Stomach smooth muscle (tissue), 2 donors: Measurements from ENCODE around the gene RHEX.

Source experiments
- H3K27ac ChIP-seq: one replicate; pipeline ENCODE4 v1.7.0; 2013; ENCODE audit warnings: mild to moderate bottlenecking, low read length, inconsistent platforms
- H3K27me3 ChIP-seq, 2 donors: one replicate each; pipeline ENCODE4 v1.7.0; 2013; ENCODE audit warnings: low read length in 2 of 2; ENCODE audit not compliant: insufficient read depth in 2 of 2, control insufficient read depth in 1 of 2
- H3K36me3 ChIP-seq, 2 donors: one replicate each; pipeline ENCODE4 v1.7.0; 2013; ENCODE audit warnings: low read length in 2 of 2; ENCODE audit not compliant: control insufficient read depth in 2 of 2, insufficient read depth in 2 of 2
- H3K4me1 ChIP-seq: one replicate; pipeline ENCODE4 v1.7.0; 2013; ENCODE audit warnings: low read length; ENCODE audit not compliant: control insufficient read depth, insufficient read depth
- H3K4me3 ChIP-seq, 2 donors: one replicate each; pipeline ENCODE4 v1.7.0; 2013; ENCODE audit warnings: low read length in 2 of 2
- H3K9ac ChIP-seq, 2 donors: one replicate each; pipeline ENCODE4 v1.7.0; 2013; ENCODE audit warnings: low read length in 2 of 2, mild to moderate bottlenecking in 1 of 2
- H3K9me3 ChIP-seq, 2 donors: one replicate each; pipeline ENCODE4 v1.7.0; 2013; ENCODE audit warnings: low read length in 2 of 2; ENCODE audit not compliant: control insufficient read depth in 2 of 2
- donor health status: healthy.
- donor health status: Pancreatic carcinoma.

RHEX gene

DNA sequence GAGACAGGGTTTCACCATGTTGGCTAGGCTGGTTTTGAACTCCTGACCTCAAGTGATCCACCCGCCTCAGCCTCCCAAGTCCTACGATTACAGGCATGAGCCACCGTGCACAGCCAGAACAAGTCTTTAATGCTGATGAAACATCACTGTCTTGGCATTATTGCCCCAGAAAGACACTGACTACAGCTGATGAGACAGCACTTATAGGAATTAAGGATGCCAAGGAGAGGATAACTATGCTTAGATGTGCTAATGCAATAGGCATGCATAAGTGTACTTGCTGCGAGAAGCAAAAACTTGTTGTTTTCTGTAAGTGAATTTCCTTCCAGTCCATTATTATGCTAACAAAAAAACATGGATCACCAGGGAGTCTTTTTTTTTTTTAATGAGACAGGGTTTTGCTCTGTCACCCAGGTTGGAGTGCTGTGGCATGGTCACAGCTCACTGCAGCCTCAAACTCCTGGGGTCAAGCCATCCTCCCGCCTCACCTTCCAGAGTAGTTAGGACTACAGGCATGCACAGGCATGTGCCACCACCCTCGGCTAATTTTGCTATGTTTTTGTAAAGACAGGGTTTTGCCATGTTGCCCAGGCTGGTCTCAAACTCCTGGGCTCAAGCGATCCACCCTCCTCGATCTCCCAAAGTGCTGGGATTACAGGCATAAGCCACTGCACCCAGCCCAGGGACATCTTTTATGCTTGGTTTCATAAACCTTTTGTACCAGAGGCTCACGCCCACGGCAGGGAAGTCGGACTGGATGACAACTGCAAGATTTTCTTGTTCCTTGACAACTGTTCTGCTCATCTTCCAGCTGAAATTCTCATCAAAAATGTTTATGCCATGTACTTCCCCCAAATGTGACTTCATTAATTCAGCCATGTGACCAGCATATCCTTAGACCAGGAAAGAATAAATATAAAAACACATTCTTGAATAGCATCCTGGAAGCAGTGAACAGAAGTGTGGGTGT lies 23.1 kb downstream of the RHEX start:
- no peaks in the 10 kb centered on the region for H3K36me3 ChIP-seq

DNA sequence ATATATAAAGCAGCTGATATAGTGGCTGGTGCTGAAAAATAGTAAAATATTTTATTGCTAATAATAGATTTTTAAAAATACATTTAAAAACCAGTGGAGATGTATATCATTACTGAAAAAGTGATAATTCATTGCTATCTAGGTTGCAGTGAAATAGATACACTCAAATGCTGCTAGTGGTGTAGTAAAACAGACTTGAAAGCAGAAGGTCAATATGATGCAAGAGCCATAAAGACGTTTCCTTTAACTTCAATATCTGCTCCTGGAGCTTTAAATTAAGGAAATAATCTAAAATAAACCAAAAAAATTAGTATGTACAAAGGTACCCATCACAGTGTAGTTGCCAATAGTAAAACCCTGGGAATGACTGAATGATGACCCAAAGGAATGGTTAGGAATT lies 26.2 kb downstream of the RHEX start:
- Histone ChIP-seq H3K4me3 (no peak overlapping the region), H3K27ac (no peak overlapping the region), H3K36me3 (no peaks in the 10 kb centered on the region), H3K9ac (no peak overlapping the region), H3K9me3 (no peaks in the 10 kb centered on the region), H3K27me3 (peaks cover 0 to 2% of the 10 kb centered on the region in 2 donors), H3K4me1 (no peaks in the 10 kb centered on the region)

More for the DNA sequence above, 23.1 kb downstream of the RHEX start:
- Histone ChIP-seq H3K9ac (no peak overlapping the region), H3K4me1 (no peaks in the 10 kb centered on the region), H3K27me3 (no peaks in the 10 kb centered on the region), H3K4me3 (no peak overlapping the region), H3K9me3 (no peaks in the 10 kb centered on the region), H3K27ac (no peak overlapping the region)

DNA sequence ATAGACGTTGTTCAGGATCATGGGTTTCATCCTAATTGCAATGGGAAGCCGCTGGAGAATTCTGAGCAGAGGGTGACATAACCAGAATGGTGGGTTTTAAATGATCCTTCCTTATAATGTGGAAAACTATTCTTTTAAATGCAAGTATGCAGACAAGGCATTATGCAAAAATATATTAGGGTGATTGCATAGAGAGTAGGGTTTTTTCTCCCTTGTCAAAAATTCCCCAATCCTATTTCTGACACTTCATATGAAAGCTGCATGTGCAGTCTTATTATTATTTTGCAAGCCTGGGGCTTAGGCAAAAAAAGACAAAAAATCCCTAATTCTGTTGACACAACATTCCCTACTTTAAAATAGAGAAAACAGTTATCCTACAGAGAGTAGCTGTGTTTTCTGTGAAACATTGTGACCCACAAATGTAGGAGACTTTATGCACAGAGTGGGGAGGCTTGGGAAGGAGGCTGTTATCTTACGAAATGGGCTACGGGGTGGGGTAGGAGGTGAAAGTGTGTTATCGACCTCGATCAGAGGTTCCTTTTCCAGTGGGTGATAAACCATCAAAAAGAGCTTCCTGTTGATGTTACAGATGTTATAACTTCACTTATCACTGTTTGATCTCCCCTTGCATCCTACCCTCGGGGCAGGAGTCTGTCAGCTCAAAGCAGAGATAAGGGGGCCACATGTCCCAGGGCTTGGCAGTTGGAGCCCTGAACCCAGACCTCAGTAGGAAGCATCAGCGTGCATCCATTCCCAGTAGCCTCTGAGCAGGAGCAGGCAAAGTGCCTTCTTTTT lies 27.2 kb downstream of the RHEX start:
- no peak overlapping the region for H3K9ac ChIP-seq
- H3K4me1 ChIP-seq = no peaks in the 10 kb centered on the region
- no peak overlapping the region for H3K4me3 ChIP-seq
- H3K36me3 ChIP-seq = no peaks in the 10 kb centered on the region
- H3K27me3 ChIP-seq = peaks cover 0 to 2% of the 10 kb centered on the region in 2 donors
- H3K27ac ChIP-seq = no peak overlapping the region
- no peaks in the 10 kb centered on the region for H3K9me3 ChIP-seq

DNA sequence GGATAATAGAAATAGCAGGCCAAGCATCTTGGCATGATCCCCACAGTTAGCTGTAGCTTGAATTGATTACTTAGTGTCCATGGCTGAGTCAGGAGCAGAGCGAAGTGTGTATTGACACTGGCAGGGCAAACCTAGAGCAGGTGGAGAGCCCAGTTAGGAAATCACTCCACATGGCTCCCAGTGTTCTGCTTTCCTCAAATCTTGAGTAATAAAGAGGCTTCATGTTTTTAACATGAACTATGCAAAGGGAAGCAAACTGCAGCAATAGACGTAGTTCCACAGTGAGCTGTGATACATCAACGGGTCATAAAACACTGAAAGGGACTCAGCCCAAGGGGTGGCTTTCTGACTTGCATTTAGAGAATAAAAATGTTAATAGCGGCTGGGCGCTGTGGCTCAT lies 28.9 kb downstream of the RHEX start:
- no peaks in the 10 kb centered on the region for H3K36me3 ChIP-seq
- H3K4me3 ChIP-seq = no peak overlapping the region
- H3K27me3 ChIP-seq = peaks cover 0 to 2% of the 10 kb centered on the region in 2 donors
- no peak overlapping the region for H3K27ac ChIP-seq
- no peak overlapping the region for H3K9ac ChIP-seq
- no peaks in the 10 kb centered on the region for H3K9me3 ChIP-seq
- no peaks in the 10 kb centered on the region for H3K4me1 ChIP-seq

DNA sequence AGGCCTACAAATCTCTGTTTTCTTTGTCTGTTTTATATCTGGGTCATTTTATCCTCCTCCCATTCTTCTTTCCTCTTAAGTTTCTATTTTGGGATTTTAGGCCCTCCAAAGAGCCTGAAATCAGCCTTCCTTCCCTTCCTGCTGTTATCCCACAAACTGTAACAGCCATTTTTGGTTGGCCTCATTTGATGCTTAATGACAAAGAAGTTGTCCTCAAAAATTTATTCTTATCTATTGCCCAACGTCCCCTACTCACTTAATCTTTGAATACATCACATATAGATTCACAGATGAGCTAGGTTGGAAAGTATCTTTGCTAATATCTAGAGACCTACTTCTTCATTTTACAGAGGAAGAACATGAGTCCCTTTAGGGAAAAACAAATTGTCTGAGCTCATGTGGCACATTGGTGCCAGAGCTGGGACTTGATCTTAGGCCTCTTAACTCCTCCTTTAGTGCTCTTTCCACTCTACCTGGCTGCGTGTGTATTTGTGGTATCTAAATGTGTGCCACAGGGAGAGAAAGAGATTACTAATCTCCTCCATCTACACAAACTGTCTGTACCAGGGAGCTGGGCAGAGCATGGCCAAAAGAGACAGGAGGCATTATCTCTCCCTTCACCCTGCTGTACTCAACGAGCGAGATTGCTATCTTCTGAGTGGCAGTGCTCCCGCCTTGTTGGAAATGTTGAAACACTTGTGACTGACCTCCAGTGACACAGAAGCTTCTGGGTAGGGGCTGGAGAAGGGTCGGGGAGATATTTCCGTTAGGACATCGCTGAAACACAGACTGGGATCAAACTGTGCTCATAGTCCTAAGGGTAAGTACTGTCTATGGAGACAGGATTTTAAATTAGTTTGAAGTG lies 30.1 kb downstream of the RHEX start:
- Histone ChIP-seq H3K4me3 (no peak overlapping the region), H3K9ac (no peak overlapping the region), H3K27me3 (peaks cover 0 to 2% of the 10 kb centered on the region in 2 donors), H3K36me3 (no peaks in the 10 kb centered on the region), H3K27ac (no peak overlapping the region), H3K4me1 (no peaks in the 10 kb centered on the region), H3K9me3 (no peaks in the 10 kb centered on the region)

- no peaks in the 10 kb centered on the region for H3K36me3 ChIP-seq
- no peak overlapping the region for H3K4me3 ChIP-seq
- no peak overlapping the region for H3K27ac ChIP-seq
- H3K4me1 ChIP-seq = no peaks in the 10 kb centered on the region
- no peaks in the 10 kb centered on the region for H3K9me3 ChIP-seq
- no peak overlapping the region for H3K9ac ChIP-seq
- peaks cover 0 to 2% of the 10 kb centered on the region in 2 donors for H3K27me3 ChIP-seq
These were observed 30.8 kb downstream of the RHEX start for GRCh38 chr1:206083750-206084149.

DNA sequence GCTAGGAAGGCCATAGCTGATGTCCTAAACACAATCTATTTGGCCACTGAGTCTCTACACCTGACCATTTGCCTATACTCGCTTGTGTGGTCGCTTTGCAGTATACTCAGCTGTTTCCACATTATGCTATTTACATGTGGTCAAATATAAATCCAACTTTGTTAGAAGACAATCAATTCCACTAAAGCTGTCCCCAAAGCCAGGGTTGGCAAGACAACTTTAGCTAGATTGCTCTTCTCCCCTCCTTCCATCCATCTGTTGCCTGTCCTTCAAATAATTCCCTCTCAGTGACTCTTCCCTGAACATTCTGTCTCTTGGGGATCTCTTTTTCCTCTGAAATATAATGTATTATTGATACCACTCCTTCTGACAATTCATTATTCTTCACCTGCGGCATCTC lies 34.1 kb downstream of the RHEX start:
- Histone ChIP-seq H3K9me3 (no peaks in the 10 kb centered on the region), H3K36me3 (no peaks in the 10 kb centered on the region), H3K27me3 (no peaks in the 10 kb centered on the region), H3K4me3 (no peak overlapping the region), H3K27ac (no peak overlapping the region), H3K9ac (no peak overlapping the region), H3K4me1 (no peaks in the 10 kb centered on the region)

DNA sequence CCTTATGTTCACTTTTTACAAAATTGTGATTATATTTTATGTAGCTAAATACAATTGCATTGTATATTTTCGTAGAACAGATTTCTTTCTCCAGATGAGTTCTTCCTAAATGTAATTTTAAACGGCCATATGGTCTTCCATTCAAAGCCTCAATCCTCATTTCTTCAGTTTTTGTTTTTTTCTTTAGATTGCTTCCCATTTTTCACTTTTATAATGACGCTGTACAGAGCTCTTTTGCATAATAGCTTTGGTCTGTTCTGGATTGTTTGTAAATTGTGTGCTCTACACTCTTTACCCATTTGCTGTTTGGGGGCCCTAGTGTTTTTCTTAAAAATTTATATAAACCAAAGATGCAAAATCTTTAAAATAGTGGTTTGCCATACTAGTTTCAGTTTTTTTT lies 36.4 kb downstream of the RHEX start:
- Histone ChIP-seq H3K27me3 (peaks cover 0 to 3% of the 10 kb centered on the region in 2 donors), H3K9ac (no peak overlapping the region), H3K4me1 (no peaks in the 10 kb centered on the region), H3K36me3 (no peaks in the 10 kb centered on the region), H3K4me3 (no peak overlapping the region), H3K27ac (no peak overlapping the region), H3K9me3 (no peaks in the 10 kb centered on the region)

DNA sequence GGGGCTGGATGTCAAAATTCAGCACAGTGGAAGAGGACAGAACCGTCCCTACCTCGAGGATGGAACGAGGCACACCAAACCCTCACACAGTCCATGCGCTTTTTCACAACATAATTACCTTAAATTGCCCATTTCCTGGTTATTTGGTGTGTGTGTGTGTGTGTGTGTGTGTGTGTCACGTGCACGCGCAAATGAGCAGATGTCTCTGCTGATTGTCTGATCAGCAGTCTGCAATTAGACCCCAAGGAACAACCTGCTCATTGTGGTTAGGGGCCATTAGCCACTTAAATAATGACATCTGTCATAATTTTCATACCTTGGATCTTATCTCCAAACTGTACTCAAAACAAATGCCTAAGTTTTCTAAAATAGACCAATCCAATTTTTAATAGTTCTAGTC lies 41.1 kb downstream of the RHEX start:
- Histone ChIP-seq H3K27ac (no peak overlapping the region), H3K9ac (no peak overlapping the region), H3K36me3 (no peaks in the 10 kb centered on the region), H3K4me1 (no peaks in the 10 kb centered on the region), H3K27me3 (peaks cover 0 to 5% of the 10 kb centered on the region in 2 donors), H3K9me3 (no peaks in the 10 kb centered on the region), H3K4me3 (no peak overlapping the region)

DNA sequence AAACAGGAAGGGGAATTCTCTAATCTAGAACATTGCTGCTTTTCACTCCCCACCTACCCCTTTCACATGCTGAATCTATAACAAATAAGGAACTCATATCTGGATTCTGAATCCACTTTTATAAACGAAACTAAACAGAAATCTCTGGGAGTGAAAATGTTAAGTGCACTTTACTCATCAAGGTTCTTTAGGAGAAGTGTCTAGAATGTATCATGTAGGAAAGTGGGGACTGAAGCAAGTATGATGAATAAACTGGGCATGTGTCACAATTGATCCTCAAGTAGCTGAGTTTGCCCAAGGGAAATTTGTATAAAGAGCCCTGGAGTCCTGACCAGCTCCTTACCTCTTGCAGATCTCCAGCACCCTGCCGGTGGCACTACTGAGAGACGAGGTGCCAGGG lies 44.4 kb downstream of the RHEX start:
- peaks cover 0 to 8% of the 10 kb centered on the region in 2 donors for H3K27me3 ChIP-seq
- no peak overlapping the region for H3K9ac ChIP-seq
- H3K9me3 ChIP-seq = no peaks in the 10 kb centered on the region
- no peaks in the 10 kb centered on the region for H3K36me3 ChIP-seq
- no peaks in the 10 kb centered on the region for H3K4me1 ChIP-seq
- no peak overlapping the region for H3K4me3 ChIP-seq
- H3K27ac ChIP-seq = no peak overlapping the region
